H1 (cell line): ENCODE measurements around the gene CCDC12. TPM values are rescaled to one million over a fixed set of nuclear protein-coding genes. Genes with fewer than 3 reads are reported as not detected.

Source experiments
- CTCF ChIA-PET: fragments of 300-600 bp; sonication (Branson Sonifier 250); formaldehyde crosslinking; loops from one replicate; lab custom pipeline; 2021; ENCODE audit not compliant: partially characterized antibody; lab: Charles Lee
- POLR2A ChIA-PET: fragments of 300-600 bp; sonication (Branson Sonifier 250); formaldehyde crosslinking; loops from one replicate; lab custom pipeline; 2021; ENCODE audit warnings: inconsistent platforms; ENCODE audit not compliant: partially characterized antibody; lab: Charles Lee
- DNase-seq, 2 experiments: peaks; one replicate each; pipeline versions ENCODE4 v3.0.0 to v3.0.0-alpha.2; 2010 to 2022; ENCODE audit warnings: low spot score in 2 of 2, low read depth in 1 of 2, mixed read lengths in 1 of 2
- FAIRE-seq: peaks from 2 replicates; lab custom pipeline; 2011; peaks lifted over from hg19 to GRCh38; lab: Jason Lieb, UNC
- H2AFZ ChIP-seq: 2 replicates; pipeline ENCODE4 v1.8.1; 2012; ENCODE audit warnings: low read length, inconsistent platforms
- H2AK5ac ChIP-seq: 2 replicates; pipeline ENCODE4 v1.6.1; 2013; ENCODE audit warnings: low read depth, low read length
- H2BK120ac ChIP-seq: replicated peaks from 2 replicates; pipeline ENCODE3; 2013; ENCODE audit warnings: low read depth, low read length, inconsistent platforms
- H2BK12ac ChIP-seq: 2 replicates; pipeline ENCODE4 v1.6.1; 2013; ENCODE audit warnings: low read depth, low read length
- H2BK15ac ChIP-seq: 2 replicates; pipeline ENCODE4 v1.6.1; 2013; ENCODE audit warnings: low read length
- H2BK20ac ChIP-seq: 2 replicates; pipeline ENCODE4 v1.6.1; 2013; ENCODE audit warnings: low read length
- H2BK5ac ChIP-seq: 2 replicates; pipeline ENCODE4 v1.6.1; 2013; ENCODE audit warnings: low read depth, low read length
- H3K14ac ChIP-seq: 2 replicates; pipeline ENCODE4 v1.6.1; 2013; ENCODE audit warnings: inconsistent platforms; ENCODE audit not compliant: insufficient read length
- H3K18ac ChIP-seq: 2 replicates; pipeline ENCODE4 v1.6.1; 2013; ENCODE audit warnings: low read length; ENCODE audit errors: extremely low read depth
- H3K23ac ChIP-seq: 2 replicates; pipeline ENCODE4 v1.6.1; 2013; ENCODE audit warnings: inconsistent platforms; ENCODE audit not compliant: insufficient read length
- H3K23me2 ChIP-seq: 2 replicates; pipeline ENCODE4 v1.6.1; 2013; ENCODE audit warnings: low read depth, low read length
- H3K27ac ChIP-seq: 2 replicates; pipeline ENCODE4 v1.6.1; 2011; ENCODE audit warnings: low read depth, low read length, inconsistent platforms
- H3K27me3 ChIP-seq, 4 experiments: replicated peaks in 1 of 4; 1 replicate in 1 of 4; 2 replicates in 3 of 4; pipeline versions ENCODE4 v1.6.1 to v1.8.1; 2011 to 2013; ENCODE audit warnings: low read length in 3 of 4, mild to moderate bottlenecking in 3 of 4, inconsistent platforms in 2 of 4, mixed read lengths in 2 of 4, moderate library complexity in 1 of 4; ENCODE audit not compliant: control insufficient read depth in 3 of 4, insufficient read depth in 3 of 4; ENCODE audit errors: extremely low read depth in 1 of 4
- H3K36me3 ChIP-seq, 4 experiments: 2 replicates each; pipeline versions ENCODE4 v1.6.1 to v1.8.1; 2011 to 2013; ENCODE audit warnings: mild to moderate bottlenecking in 4 of 4, low read length in 3 of 4, moderate library complexity in 2 of 4, control low read depth in 1 of 4, inconsistent platforms in 1 of 4; ENCODE audit not compliant: insufficient read depth in 4 of 4, control insufficient read depth in 2 of 4
- H3K4ac ChIP-seq: replicated peaks from 2 replicates; pipeline ENCODE3; 2013; ENCODE audit warnings: low read length, low read depth, mixed read lengths, inconsistent platforms; ENCODE audit not compliant: insufficient read length
- H3K4me1 ChIP-seq, 4 experiments: replicated peaks in 1 of 4; 1 replicate in 1 of 4; 2 replicates in 3 of 4; pipeline versions ENCODE4 v1.6.1 to v1.8.1; 2011 to 2013; ENCODE audit warnings: low read length in 3 of 4, inconsistent platforms in 2 of 4, mixed read lengths in 1 of 4; ENCODE audit not compliant: insufficient read depth in 4 of 4, control insufficient read depth in 3 of 4
- H3K4me2 ChIP-seq, 2 experiments: 2 replicates each; pipeline versions ENCODE4 v1.6.1 to v1.8.1; 2011 to 2013; ENCODE audit warnings: low read depth in 2 of 2, low read length in 2 of 2, control low read depth in 1 of 2, inconsistent platforms in 1 of 2, mild to moderate bottlenecking in 1 of 2; ENCODE audit not compliant: insufficient read depth in 1 of 2
- H3K4me3 ChIP-seq, 4 experiments: fragments of 200-600, 300-600 bp in 1 of 4; sonication (generic), shearing (Covaris generic), sonication (Bioruptor Twin) in 1 of 4; 2 replicates each; pipeline versions ENCODE4 v1.5.1 to v1.8.1; 2011 to 2016; ENCODE audit warnings: low read length in 4 of 4, low read depth in 3 of 4, control low read depth in 2 of 4, inconsistent platforms in 2 of 4, mild to moderate bottlenecking in 2 of 4, mixed read lengths in 1 of 4, moderate library complexity in 1 of 4; ENCODE audit not compliant: insufficient read depth in 2 of 4; ENCODE audit errors: extremely low read depth in 1 of 4
- H3K56ac ChIP-seq: replicated peaks from 2 replicates; pipeline ENCODE3; 2013; ENCODE audit warnings: low read depth, mild to moderate bottlenecking, mixed read lengths, low read length, inconsistent platforms; ENCODE audit not compliant: insufficient read length
- H3K79me1 ChIP-seq: 2 replicates; pipeline ENCODE4 v1.6.1; 2013; ENCODE audit warnings: low read depth, low read length, control low read depth
- H3K79me2 ChIP-seq, 2 experiments: 2 replicates each; pipeline versions ENCODE4 v1.6.1 to v1.8.1; 2012 to 2013; ENCODE audit warnings: low read length in 2 of 2, mild to moderate bottlenecking in 2 of 2, inconsistent platforms in 1 of 2; ENCODE audit not compliant: insufficient read depth in 2 of 2, control insufficient read depth in 1 of 2
- H3K9ac ChIP-seq, 4 experiments: replicated peaks in 1 of 4; 1 replicate in 1 of 4; 2 replicates in 3 of 4; pipeline versions ENCODE4 v1.6.1 to v1.8.1; 2011 to 2013; ENCODE audit warnings: low read depth in 3 of 4, low read length in 3 of 4, control low read depth in 2 of 4, mild to moderate bottlenecking in 2 of 4, moderate library complexity in 2 of 4, inconsistent platforms in 1 of 4; ENCODE audit errors: extremely low read depth in 1 of 4
- H3K9me3 ChIP-seq, 2 experiments: 2 replicates each; pipeline versions ENCODE4 v1.6.1 to v1.8.1; 2012 to 2013; ENCODE audit warnings: mild to moderate bottlenecking in 2 of 2, moderate library complexity in 2 of 2, control low read depth in 1 of 2, inconsistent platforms in 1 of 2, low read depth in 1 of 2, low read length in 1 of 2, mixed read lengths in 1 of 2; ENCODE audit not compliant: insufficient read depth in 2 of 2
- H4K20me1 ChIP-seq, 2 experiments: replicated peaks in 1 of 2; 2 replicates each; pipeline versions ENCODE3 to v1.8.1; 2011 to 2013; ENCODE audit warnings: inconsistent platforms in 2 of 2, low read length in 2 of 2, mild to moderate bottlenecking in 1 of 2; ENCODE audit not compliant: insufficient read depth in 2 of 2, control insufficient read depth in 1 of 2
- H4K5ac ChIP-seq: 2 replicates; pipeline ENCODE4 v1.6.1; 2013; ENCODE audit warnings: low read length, low read depth, mixed read lengths, inconsistent platforms; ENCODE audit not compliant: insufficient read length
- H4K8ac ChIP-seq: 2 replicates; pipeline ENCODE4 v1.8.0; 2013; ENCODE audit warnings: mild to moderate bottlenecking, moderate library complexity, low read length, inconsistent platforms; ENCODE audit not compliant: insufficient read depth; ENCODE audit errors: extremely low read depth
- H4K91ac ChIP-seq: replicated peaks from 2 replicates; pipeline ENCODE3; 2013; ENCODE audit warnings: low read length, mixed read lengths, inconsistent platforms; ENCODE audit not compliant: insufficient read length
- ASH2L ChIP-seq: fragments of 200-600, 300-600 bp; sonication (generic); IDR thresholded peaks from one replicate; pipeline ENCODE4 v1.7.1; 2017; ENCODE audit warnings: low read length
- CHD2 ChIP-seq: IDR thresholded peaks from 2 replicates; pipeline ENCODE4 v1.6.1; 2012; ENCODE audit warnings: low read length, improper control_type of control experiment
- CTBP2 ChIP-seq: IDR thresholded peaks from 2 replicates; pipeline ENCODE4 v1.7.0; 2011; ENCODE audit warnings: borderline replicate concordance, mild to moderate bottlenecking, moderate library complexity, mixed read lengths, low read length; ENCODE audit not compliant: insufficient read depth, insufficient read length
- JUN ChIP-seq: IDR thresholded peaks from 2 replicates; pipeline ENCODE4 v1.6.1; 2011; ENCODE audit warnings: low read depth, mild to moderate bottlenecking, improper control_type of control experiment, low read length
- KDM4A ChIP-seq: IDR thresholded peaks from one replicate; pipeline ENCODE4 v1.7.1; 2012; ENCODE audit warnings: low read depth, mild to moderate bottlenecking, moderate library complexity, low read length, inconsistent platforms; ENCODE audit not compliant: severe bottlenecking
- KDM5A ChIP-seq: fragments of 200-600 bp; IDR thresholded peaks from 2 replicates; pipeline ENCODE4 v1.7.1; 2012; ENCODE audit warnings: mild to moderate bottlenecking, low read length, inconsistent platforms, mixed read lengths
- POLR2AphosphoS5 ChIP-seq: IDR thresholded peaks from 2 replicates; pipeline ENCODE4 v1.6.1; 2011; ENCODE audit warnings: low read depth, low read length
- SP1 ChIP-seq: IDR thresholded peaks from 2 replicates; pipeline ENCODE4 v1.6.1; 2011; ENCODE audit warnings: low read depth, low read length
- SUZ12 ChIP-seq: fragments of 200-600 bp; sonication (generic); IDR thresholded peaks from 2 replicates; pipeline ENCODE4 v1.6.1; 2012; ENCODE audit warnings: mild to moderate bottlenecking, inconsistent platforms, low read length, moderate library complexity, mixed read lengths
- YY1 ChIP-seq: IDR thresholded peaks from 2 replicates; pipeline ENCODE4 v1.6.1; 2011; ENCODE audit warnings: low read depth, mild to moderate bottlenecking, low read length
- WGBS, 2 experiments: shearing (Covaris generic) in 1 of 2; methylation state at CpG; one replicate each; pipeline versions ENCODE4 v1.1.6 to v1.1.7; 2013 to 2015; ENCODE audit warnings: low lambda C conversion rate in 2 of 2, mixed read lengths in 2 of 2, inconsistent platforms in 1 of 2, low coverage in 1 of 2, missing lambda C conversion rate in 1 of 2; ENCODE audit not compliant: insufficient replicate concordance in 2 of 2, insufficient coverage in 1 of 2, insufficient read length in 1 of 2; ENCODE audit errors: extremely low coverage in 1 of 2, missing lambda C conversion rate in 1 of 2; 5-methylcytosine and 5-hydroxymethylcytosine counted together
- polyA plus RNA-seq, 7 experiments: library from polyadenylated mRNA; depleted of rRNA in 3 of 7; stranded (reverse) in 5 of 7; unstranded in 2 of 7; fragments of >200 nt in 5 of 7; fragments of 200-250 nt in 2 of 7; gene quantifications; 1 replicate in 5 of 7; 2 replicates in 1 of 7; 4 replicates in 1 of 7; pipeline versions ENCODE4 v1.2.1 to v1.2.3, GENCODE V29; 2011 to 2013; ENCODE audit warnings: missing spikeins in 2 of 7, mixed read lengths in 2 of 7
- total RNA-seq: library from RNA; stranded (reverse); fragmentation: NEBNext Ultra II Directional; extraction: Animal tissue kit (Norgen Biotek cat#: 25700); gene quantifications from 2 replicates; pipeline ENCODE4 v1.2.1, GENCODE V29; 2021
- TF ChIP-seq, protein P1 (sequence below): IDR thresholded peaks from 2 replicates; pipeline ENCODE4 v1.6.1; 2011; ENCODE audit warnings: low read depth, mild to moderate bottlenecking, low read length; ENCODE audit not compliant: insufficient read depth

Gene CCDC12
- total and polyA plus RNA-seq, 2 of the 8 experiments (the other 6 are each of a cell fraction or from before 2014, with no cell fraction given) = 29.5 to 41.3 TPM

DNA sequence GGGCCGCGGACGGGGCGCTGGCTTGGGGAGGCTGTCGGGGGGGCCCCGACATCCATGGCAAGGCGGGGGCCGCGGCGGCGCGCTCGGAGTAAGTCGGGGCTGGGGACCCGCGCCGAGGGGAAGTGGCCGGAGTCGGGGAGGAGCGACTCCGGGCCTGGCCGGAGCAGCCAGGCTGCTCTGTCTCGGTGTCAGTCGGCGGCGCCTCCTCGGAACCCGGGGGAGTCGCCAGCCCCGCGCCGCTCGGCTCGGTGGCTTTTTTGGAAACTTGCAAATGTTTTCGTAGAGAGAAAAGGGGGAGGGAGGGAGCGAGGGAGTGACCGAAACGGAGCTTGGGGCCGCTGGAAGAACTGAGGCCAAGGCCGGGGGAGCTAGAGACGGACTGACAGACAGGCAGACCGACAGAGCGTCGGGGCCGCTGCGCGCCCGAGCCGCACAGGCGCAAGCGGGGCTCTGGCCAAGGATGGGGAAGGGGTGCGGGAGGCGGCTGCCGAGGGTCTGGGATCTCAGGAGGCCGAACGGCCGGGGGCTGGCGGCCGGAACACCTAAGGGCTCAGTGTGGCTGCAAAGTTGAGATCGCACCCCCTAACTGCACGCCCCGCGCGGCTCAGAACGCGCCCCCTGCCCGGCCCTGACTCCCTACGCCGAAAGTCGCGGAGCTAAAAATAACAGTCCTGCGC lies 94.0 kb downstream of the CCDC12 start:
- H3K36me3 ChIP-seq = no peaks in the 10 kb centered on the region
- H3K27ac ChIP-seq = no peak overlapping the region
- TF ChIP-seq ASH2L (peak; percentile 91), POLR2AphosphoS5 (no peak), KDM4A (peak; percentile 90), JUN (no peak), KDM5A (no peak), YY1 (0 out of 2 replicates have a peak, but pooled peaks have one; percentile 6), SUZ12 (peak; percentile 37), SP1 (no peak), CTBP2 (peak; percentile 91), CHD2 (no peak)
- TF ChIP-seq, protein P1, sequence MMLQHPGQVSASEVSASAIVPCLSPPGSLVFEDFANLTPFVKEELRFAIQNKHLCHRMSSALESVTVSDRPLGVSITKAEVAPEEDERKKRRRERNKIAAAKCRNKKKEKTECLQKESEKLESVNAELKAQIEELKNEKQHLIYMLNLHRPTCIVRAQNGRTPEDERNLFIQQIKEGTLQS = no peak

More for the DNA sequence above, 94.0 kb downstream of the CCDC12 start:
- Histone ChIP-seq H3K56ac (no peak overlapping the region), H2BK15ac (no peak overlapping the region), H2BK5ac (no peak overlapping the region), H3K4me1 (peaks cover 0 to 10% (median 5%) of the 10 kb centered on the region in 4 experiments; a peak in 6 of 7 replicates), H3K9ac (no peak overlapping the region), H3K4me3 (peak overlapping the region; percentile 57 to 75 (median 64)), H3K9me3 (no peaks in the 10 kb centered on the region), H2BK20ac (no peak overlapping the region), H2AK5ac (no peak overlapping the region), H3K14ac (no peak overlapping the region), H4K8ac (peak overlapping the region; percentile 28; the same call in 1 of the 2 replicates), H3K4me2 (peak overlapping the region; percentile 74 to 99), H2BK12ac (no peak overlapping the region), H4K91ac (no peak overlapping the region), H3K4ac (no peak overlapping the region), H3K23ac (no peak overlapping the region), H3K79me2 (no peaks in the 10 kb centered on the region), H3K79me1 (no peaks in the 10 kb centered on the region), H3K27me3 (peaks cover 53 to 93% (median 84%) of the 10 kb centered on the region in 4 experiments), H4K20me1 (peaks cover 7 to 17% of the 10 kb centered on the region in 2 experiments), H3K18ac (no peak overlapping the region), H2AFZ (no peak overlapping the region), H4K5ac (no peak overlapping the region), H3K23me2 (peaks cover 11% of the 10 kb centered on the region; the same call in 1 of the 2 replicates), H2BK120ac (no peak overlapping the region)
- peak in 1 of 2 experiments; percentile 78 for DNase-seq
- WGBS, 2 experiments = 1% methylated on average over 46 of the region's 72 CpGs; no CpG with 5 or more reads in 1 of the 2 experiments
- FAIRE-seq = no peak
- CTCF ChIA-PET = interaction anchor here (0.6 to 13.1 kb wide), 7 partner anchors 10 to 292 kb away, joined by 3 to 88 read pairs (median 7); no protein-coding TSS in a partner anchor
- POLR2A ChIA-PET = interaction anchor here (1.0 to 1.6 kb wide), 3 partner anchors 9 to 16 kb away, joined by 3 to 5 read pairs (median 4); no protein-coding TSS in a partner anchor
